ENCODE results near the gene RRP7A. TPM values are rescaled to one million over a fixed set of nuclear protein-coding genes. Genes with fewer than 3 reads are reported as not detected.
"Not testable (repeated sequence)": the region's sequence is repeated elsewhere in the genome, so short reads cannot be mapped to it uniquely, and the experiment has no call there.

RRP7A gene
- total RNA-seq, 1 experiment from 2014 or later, result 50.8 TPM

- POLR2A ChIA-PET, result interaction anchor here (1.2 kb wide), 1 partner anchor 47 kb away, joined by 4 read pairs; the partner anchor contains the start of gene POLDIP3
- H3K27me3 ChIP-seq (ENCODE audit: insufficient read depth, low read length); H4K20me1 ChIP-seq (ENCODE audit: insufficient read depth); H3K9me2 ChIP-seq (ENCODE audit: insufficient read depth); RAD21 ChIA-PET (ENCODE audit: low non-redundant PET in 1 of 2, low total read pairs in 2 of 2, uncharacterized antibody in 2 of 2, unreplicated experiment in 2 of 2); BruUV-seq (replicated peaks); H3K4me3 ChIP-seq (replicated peaks in 1 of 2; ENCODE audit: low read depth in 1 of 2, low read length in 2 of 2); H3K9ac ChIP-seq (ENCODE audit: low read length); H3K79me2 ChIP-seq (ENCODE audit: insufficient read depth, low read length); H3K4me2 ChIP-seq (ENCODE audit: low read length); ATAC-seq; CTCF ChIA-PET; H3K36me3 ChIP-seq (ENCODE audit: control insufficient read depth in 1 of 2, insufficient read depth in 2 of 2, low read length in 2 of 2); H2AFZ ChIP-seq (ENCODE audit: low read depth, low read length, poor library complexity, severe bottlenecking); H3K27ac ChIP-seq (ENCODE audit: low read depth, low read length); H3K4me1 ChIP-seq (ENCODE audit: control insufficient read depth in 1 of 2, insufficient read depth in 2 of 2, low read length in 2 of 2); intact Hi-C loops (cut with micrococcal nuclease); DNase-seq (ENCODE audit: low read depth, low spot score); H3K9me3 ChIP-seq (ENCODE audit: control insufficient read depth in 1 of 2, insufficient read depth in 1 of 2, low read depth in 1 of 2, low read length in 2 of 2): not testable (repeated sequence)
Observed at GRCh38 chr22:42567950-42568349, 48.4 kb upstream of the RRP7A start.

- no peak overlapping the region for H3K4me3 ChIP-seq (replicated peaks in 1 of 2; ENCODE audit: low read depth in 1 of 2, low read length in 2 of 2)
- H3K4me1 ChIP-seq (ENCODE audit: control insufficient read depth in 1 of 2, insufficient read depth in 2 of 2, low read length in 2 of 2), result no peaks in the 10 kb centered on the region
- H3K79me2 ChIP-seq (ENCODE audit: insufficient read depth, low read length), result no peaks in the 10 kb centered on the region
- no peaks in the 10 kb centered on the region for H3K9me2 ChIP-seq (ENCODE audit: insufficient read depth)
- H3K9me3 ChIP-seq (ENCODE audit: control insufficient read depth in 1 of 2, insufficient read depth in 1 of 2, low read depth in 1 of 2, low read length in 2 of 2), result no peaks in the 10 kb centered on the region
- no peak overlapping the region for H3K4me2 ChIP-seq (ENCODE audit: low read length)
- no peaks in the 10 kb centered on the region for H3K36me3 ChIP-seq (ENCODE audit: control insufficient read depth in 1 of 2, insufficient read depth in 2 of 2, low read length in 2 of 2)
- ATAC-seq (no peak), DNase-seq (ENCODE audit: low read depth, low spot score) (no peak)
- no peak overlapping the region for H3K27ac ChIP-seq (ENCODE audit: low read depth, low read length)
- no peaks in the 10 kb centered on the region for H4K20me1 ChIP-seq (ENCODE audit: insufficient read depth)
- TF ChIP-seq CTCF (IDR thresholded peaks at IDR 0.05 in 2 of 3, conservative IDR thresholded peaks at IDR 0.05 in 1 of 3; ENCODE audit: borderline replicate concordance in 1 of 3, insufficient read depth in 1 of 3, low read depth in 2 of 3, low read length in 2 of 3) (no peak), SP1 (IDR thresholded peaks at IDR 0.05; ENCODE audit: low read depth) (no peak), POLR2A (IDR thresholded peaks at IDR 0.05; ENCODE audit: borderline replicate concordance, extremely low read depth, insufficient read depth, insufficient read length) (no peak), FOSL1 (IDR thresholded peaks at IDR 0.05; ENCODE audit: low read depth) (no peak), TCF7L2 (IDR thresholded peaks at IDR 0.05; ENCODE audit: borderline replicate concordance, extremely low read depth, insufficient read depth, insufficient read length) (no peak), JUND (IDR thresholded peaks at IDR 0.05) (no peak), EZH2 (IDR thresholded peaks at IDR 0.05) (no peak), ZFX (IDR thresholded peaks at IDR 0.05) (no peak), CEBPB (IDR thresholded peaks at IDR 0.05; ENCODE audit: low read depth) (no peak), CBX3 (IDR thresholded peaks at IDR 0.05; ENCODE audit: low read depth) (no peak), POLR2AphosphoS5 (IDR thresholded peaks at IDR 0.05; ENCODE audit: low read depth, low read length) (no peak), SIN3A (IDR thresholded peaks at IDR 0.05; ENCODE audit: low read depth) (no peak), EZH2phosphoT487 (IDR thresholded peaks at IDR 0.05; ENCODE audit: borderline replicate concordance) (no peak), ZNF274 (IDR thresholded peaks at IDR 0.05; ENCODE audit: low read depth, low read length) (no peak), ZBTB33 (IDR thresholded peaks at IDR 0.05; ENCODE audit: extremely low read depth, insufficient replicate concordance, low read length) (no peak), EGR1 (IDR thresholded peaks at IDR 0.05; ENCODE audit: low read depth) (no peak), SRF (IDR thresholded peaks at IDR 0.05; ENCODE audit: low read depth) (no peak), RAD21 (IDR thresholded peaks at IDR 0.05; ENCODE audit: low read depth) (no peak)
- RAD21 ChIA-PET (ENCODE audit: low non-redundant PET in 1 of 2, low total read pairs in 2 of 2, uncharacterized antibody in 2 of 2, unreplicated experiment in 2 of 2), result no interaction called here
- no TSS peak for BruUV-seq (replicated peaks)
- CTCF ChIA-PET, result no interaction called here
- no peak overlapping the region for H2AFZ ChIP-seq (ENCODE audit: low read depth, low read length, poor library complexity, severe bottlenecking)
- H3K27me3 ChIP-seq (ENCODE audit: insufficient read depth, low read length), result no peaks in the 10 kb centered on the region
- POLR2A ChIA-PET, result no interaction called here
- no peak overlapping the region for H3K9ac ChIP-seq (ENCODE audit: low read length)
- intact Hi-C loops (cut with micrococcal nuclease), result no loop called here
Observed at GRCh38 chr22:42565956-42566355, 46.4 kb upstream of the RRP7A start.

Measured in HCT116 (cell line).